HL-60/S4 (cell line): ENCODE measurements around the gene PIGX.

Experiments
- in situ Hi-C: fragments of 300-500 bp; cut with MboI; formaldehyde crosslinking; loops from 2 replicates; pipeline ENCODE4 v1.14.3; 2022; ENCODE audit warnings: low sequenced_read_pairs

PIGX gene

DNA sequence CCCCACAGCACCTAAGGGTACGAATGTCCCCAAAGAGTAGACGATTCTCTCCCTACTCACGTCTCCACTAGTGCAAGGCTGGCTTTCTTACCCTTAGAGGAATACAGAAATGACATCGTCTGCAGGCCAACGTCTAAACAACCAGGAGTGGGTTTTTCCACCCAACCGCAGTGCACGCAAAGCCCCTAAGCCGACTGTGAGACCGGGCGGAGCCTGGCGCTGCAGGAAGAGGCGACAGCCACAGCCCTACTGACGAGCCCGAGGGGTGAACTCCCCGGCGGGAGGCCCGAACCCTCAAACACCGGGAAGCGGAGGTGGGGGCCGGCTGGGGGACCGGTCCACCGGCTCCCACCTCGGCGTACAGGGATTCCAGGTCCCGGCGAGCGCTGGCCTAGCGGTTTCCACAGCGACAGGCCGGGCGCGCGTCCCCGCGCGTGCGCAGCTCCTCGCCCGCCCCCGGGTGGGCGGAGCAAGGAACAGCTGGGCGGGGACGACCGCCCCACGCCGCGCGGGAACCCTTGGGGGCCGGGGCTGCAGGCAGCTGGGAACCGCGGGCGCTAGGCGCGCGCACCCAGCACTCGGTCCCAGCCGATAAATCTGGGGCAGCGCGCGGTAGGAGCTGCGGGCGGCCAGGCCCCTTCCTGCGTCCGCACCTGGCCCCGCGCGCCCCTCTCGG is at the start of gene PIGX, which contains the start of gene CEP19:
PIGX (plus strand) TSS at position 540 of the 676 bp plus-strand sequence.
CEP19 (minus strand) TSS at position 413 of the 676 bp plus-strand sequence. CDS start 3,593 bp downstream, outside the sequence.
- in situ Hi-C loops = no loop called here

DNA sequence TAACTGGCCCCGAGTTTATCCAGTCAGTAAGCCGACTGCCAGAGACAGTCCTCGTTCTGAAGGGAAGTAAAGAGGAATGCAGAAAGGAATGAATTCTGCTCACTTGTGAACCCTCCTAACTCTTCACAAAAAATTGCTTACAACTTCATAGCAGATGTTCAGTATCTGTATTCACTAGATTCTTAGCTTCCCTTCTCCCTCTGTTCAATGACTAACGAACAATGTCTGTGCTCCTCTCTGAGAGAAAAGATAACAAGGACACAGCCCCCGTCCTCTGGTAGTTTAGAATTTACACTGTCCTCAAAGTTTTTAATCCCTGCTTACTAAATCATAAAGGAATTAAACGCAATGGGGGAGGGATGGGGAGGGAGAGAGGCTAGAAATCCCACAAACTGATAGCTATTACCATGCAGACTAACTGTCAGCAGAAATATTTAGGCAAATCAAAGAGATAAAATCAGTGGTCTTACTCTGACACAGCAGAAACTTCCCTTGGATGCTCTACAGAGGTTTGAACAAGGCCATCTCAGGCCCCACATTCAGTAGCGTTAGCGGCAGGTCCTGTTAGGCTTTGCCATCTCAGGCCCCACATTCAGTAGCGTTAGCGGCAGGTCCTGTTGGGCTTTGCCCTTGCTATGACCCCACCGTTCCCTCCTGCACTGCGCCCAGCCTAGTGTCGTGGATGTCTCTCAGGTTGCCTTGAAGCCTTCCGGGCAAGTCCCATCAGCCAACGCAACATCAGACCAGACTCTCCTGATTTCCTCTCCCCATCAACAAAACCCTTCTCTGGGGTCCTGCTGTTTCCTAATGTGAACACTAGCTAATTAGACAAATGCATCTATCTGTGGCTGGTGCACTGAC is 49.2 kb upstream of the PIGX start:
- in situ Hi-C loops = no loop called here

DNA sequence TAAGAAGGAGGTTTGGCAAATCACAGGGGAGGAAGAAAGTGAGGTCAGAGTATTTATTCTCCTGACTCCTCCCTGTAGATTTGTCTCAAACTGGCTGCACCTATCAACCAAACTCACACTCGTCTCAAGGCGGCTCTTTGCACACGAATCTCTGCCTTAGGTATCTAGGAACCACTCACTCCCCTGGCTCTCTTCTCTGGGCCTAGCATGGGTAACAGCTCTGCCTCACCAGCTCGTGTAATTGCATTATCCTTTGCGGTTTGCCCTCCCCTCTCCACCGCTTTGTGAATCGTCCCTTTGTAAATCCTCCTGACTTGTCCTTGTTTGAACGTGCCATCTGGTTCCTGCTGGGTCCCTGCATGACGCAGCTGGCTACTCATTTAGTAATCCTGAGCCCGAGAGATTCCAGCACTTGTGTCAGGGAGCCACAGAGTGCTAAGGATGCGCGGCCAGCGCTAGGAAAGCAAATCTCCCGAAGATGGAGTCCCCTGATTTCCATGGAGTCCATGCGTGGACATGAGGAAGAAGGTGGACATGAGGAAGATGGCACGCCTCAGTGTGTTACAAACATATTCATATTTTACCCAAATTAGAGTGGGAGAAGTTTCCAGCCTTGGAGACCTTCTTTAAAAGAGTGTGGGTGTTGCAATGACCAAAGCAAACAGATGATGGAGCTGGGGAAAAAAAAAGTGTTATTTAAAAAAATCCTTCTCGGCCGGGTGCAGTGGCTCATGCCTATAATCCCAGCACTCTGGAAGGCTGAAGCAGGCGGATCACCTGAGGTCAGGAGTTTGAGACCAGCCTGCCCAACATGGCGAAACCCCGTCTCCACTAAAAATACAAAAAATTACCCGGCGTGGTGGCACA is 45.9 kb upstream of the PIGX start:
- in situ Hi-C loops = no loop called here

DNA sequence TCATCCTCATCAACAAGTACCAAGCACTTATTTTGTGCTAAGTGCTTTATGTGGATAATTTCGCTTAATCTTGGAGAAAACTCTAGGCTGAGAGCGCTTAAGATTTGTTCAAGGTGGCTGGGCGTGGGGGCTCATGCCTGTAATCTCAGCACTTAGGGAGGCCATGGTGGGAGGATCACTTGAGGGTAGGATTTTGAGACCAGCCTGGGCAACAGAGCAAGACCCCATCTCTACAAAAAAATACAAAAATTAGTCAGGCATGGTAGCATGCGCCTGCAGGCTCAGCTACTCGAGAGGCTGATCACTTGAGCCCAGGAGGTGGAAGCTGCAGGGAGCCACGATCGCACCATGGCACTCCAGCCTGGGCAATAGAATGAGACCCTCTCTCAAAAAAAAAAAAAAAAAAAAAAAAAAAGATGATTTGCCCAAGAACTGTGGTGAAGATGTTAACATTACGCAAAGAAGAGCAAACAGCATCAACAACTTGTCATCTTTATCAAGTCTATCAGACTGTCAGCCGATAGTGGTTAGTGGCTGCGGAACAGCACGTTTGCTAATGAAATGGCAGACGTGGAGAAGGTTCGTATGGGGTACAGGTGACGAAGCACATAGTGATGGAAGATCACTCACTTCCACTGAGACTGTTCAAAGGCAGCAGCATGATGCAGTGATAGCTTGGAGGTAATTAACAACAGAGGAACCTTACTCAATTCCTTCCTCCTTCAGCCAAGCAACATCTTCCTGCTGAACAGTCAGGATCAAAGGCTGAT is 44.9 kb upstream of the PIGX start:
- in situ Hi-C loops = no loop called here

DNA sequence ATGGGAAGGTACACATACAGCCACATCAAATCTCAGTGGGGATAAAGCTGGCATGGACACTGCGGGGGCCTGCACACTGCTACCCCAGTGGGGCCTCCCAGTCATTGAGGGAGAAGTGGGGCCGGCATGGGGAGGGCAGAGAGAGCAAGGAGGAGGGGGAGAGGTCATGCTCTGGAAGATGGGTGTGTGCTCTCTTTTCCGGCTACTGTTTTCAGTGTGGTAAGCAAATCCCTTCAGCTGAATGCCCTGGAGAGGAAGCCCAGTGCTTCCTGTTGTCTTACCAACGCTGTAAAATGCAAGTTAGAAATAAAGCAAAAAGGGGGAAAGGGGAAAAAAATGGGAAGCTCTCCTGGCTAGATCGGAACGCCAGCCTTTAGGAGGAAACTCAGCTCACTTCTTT is 41.8 kb upstream of the PIGX start:
- in situ Hi-C loops = no loop called here

DNA sequence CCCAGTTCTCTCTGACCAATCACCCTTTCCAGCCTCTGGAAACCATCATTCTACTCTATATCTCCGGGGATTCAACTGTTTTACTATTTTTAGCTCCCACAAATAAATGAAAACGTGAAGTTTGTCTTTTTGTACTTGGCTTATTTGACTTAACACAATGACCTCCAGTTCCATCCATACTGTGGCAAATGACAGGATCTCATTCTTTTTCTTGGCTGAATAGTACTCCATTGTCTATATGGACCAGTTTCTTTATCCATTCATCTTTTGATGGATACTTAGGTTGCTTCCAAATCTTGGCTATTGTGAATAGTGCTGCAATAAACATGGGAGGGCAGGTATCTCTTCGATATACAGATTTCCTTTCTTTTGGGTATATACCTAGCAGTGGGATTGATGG is 38.5 kb upstream of the PIGX start:
- in situ Hi-C loops = no loop called here

DNA sequence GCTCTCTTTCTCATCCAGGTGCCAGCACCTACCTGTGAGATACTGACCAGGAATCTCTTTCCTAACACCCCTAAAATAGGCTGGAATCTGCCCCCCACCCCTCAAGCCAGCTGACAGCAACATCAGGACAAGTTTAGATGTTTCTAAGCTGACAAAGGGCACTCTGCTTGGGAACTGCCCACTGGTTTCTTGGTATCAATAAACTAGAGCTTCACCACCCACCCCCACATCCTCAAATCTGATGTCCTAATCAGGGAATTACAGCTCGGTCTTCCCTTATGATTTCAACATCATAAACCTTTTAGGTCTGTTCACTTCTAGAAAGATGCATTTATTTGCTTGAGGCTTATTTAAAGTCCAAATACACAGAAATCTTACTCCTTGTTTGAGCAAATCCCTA is 34.8 kb upstream of the PIGX start:
- in situ Hi-C loops = no loop called here

DNA sequence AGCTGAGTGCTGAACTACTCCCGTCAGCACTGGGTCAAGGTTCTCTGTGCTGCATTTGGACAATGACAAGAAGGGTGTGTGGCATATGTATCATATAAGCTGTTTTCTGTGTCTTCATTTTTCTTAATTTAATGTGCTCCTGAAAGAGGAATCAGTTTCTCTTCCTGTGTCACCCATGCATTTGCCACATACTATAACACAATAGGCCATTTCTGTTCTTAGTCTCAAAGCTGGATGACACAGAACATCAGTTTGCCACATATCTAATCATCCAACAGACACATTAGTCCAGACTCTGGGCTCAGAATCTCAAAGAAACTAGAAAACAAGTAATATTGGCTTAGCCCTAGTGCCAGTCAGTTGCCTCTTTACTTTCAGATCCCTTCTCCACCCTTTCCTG is 34.2 kb upstream of the PIGX start:
- in situ Hi-C loops = no loop called here

DNA sequence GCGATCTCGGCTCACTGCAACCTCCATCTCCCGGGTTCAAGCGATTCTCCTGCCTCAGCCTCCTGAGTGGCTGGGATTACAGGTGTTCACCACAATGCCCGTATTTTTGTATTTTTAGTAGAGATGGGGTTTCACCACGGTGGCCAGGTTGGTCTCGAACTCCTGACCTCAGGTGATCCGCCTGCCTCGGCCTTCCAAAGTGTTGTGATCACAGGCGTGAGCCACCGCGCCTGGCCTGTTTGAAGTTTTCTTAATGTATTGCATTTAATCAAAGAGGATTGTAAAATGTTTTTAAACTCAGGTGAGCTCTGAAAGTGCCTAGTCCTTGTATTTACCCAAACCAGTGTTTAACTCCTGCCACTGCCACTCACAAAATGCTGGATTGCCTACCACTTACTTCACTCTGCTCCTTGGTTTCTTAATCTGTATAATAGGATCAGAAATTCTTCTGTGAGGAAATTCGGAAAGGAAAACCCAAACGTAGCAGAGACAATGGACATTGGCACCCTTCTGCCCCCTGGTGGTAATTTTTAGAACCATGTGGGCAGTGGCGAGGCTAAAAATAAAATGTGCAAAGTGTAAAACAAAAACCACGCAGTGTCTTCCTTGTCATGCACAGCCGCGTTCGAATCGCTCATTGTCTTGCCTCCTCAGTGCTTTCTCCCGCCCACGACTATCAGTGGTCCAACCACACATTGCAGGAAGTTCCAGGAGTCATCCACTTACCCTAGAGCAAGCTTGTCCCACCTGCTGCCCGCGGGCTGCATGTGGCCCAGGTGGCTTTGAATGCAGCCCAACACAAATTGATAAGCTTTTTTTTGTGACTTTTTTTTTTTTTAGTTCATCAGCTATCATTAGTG is 27.4 kb upstream of the PIGX start:
- in situ Hi-C loops = loop anchor here (10.0 kb wide), 1 partner anchor 80 kb away; no protein-coding TSS in a partner anchor

DNA sequence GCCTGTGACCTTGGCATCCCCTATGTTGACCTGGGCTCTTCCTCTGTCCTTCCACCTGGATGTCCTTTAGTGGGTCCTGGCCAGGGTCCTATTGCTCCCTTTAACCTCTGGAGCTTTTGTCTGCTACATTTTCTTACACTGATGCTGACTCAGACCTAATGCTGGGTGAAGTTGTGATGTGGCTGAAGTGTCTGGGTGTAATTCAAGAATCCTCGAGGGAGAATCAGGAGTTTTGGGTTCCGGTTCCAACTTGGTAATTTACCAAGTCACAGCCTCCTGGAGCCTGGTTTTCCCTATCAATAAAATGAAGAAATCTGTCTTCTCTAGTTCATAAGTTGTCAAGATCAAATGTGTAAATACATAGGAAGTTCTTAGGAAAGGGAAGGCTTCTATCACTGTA is 25.7 kb upstream of the PIGX start:
- in situ Hi-C loops = loop anchor here (10.0 kb wide), 1 partner anchor 82 kb away; no protein-coding TSS in a partner anchor

DNA sequence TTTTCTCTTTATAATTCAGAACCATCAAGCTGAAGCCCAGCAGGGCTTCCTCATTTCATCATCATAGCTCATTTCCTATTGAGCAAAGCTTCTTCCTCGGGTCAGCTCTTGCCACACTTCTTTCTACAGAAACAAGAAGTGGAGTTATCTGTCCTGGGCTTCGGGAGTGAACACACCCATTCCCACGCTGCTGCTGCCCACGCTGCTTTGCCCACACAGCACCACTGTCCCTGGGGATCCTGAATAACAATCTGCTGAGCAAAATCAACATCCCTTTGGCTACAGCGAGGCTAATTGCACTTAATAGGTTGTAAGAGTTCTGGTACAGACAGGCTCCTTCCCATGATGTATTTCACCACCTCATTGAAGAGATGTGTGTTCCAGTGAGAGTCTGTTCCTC is 23.8 kb upstream of the PIGX start:
- in situ Hi-C loops = loop anchor here (10.0 kb wide), 1 partner anchor 84 kb away; no protein-coding TSS in a partner anchor

DNA sequence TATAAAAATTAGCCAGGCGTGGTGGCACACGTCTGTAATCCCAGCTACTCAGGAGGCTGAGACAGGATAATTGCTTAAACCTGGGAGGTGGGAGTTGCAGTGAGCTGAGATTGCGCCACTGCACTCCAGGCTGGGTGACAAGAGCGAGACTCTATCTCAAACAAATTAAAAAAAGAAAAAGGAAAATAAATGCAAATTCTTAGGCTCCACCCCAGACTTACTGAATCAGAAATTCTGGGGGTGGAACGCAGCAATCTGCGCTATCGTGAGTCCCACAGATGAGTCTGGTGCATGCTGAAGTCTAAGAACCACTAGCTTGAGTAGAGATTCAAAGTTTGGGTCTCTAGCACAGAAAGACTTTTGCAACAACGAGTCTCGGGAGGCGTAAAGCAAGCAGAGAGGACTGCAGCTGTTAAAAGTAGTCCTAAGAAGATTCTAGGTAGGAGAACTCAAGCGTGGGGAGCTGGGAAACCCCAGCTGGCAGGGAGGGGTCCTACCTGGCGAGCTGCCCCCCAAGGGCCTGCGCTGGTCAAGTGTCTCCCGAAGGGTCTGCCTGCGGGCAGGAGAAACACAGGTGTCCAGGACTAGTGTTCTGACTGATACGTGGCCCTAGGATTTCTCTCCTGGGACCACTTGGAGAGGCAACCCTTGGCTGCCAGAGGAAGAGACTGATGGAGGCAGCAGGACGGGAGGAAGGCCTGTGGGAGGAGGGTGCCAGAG is 22.1 kb upstream of the PIGX start:
- in situ Hi-C loops = loop anchor here (10.0 kb wide), 1 partner anchor 85 kb away; no protein-coding TSS in a partner anchor

DNA sequence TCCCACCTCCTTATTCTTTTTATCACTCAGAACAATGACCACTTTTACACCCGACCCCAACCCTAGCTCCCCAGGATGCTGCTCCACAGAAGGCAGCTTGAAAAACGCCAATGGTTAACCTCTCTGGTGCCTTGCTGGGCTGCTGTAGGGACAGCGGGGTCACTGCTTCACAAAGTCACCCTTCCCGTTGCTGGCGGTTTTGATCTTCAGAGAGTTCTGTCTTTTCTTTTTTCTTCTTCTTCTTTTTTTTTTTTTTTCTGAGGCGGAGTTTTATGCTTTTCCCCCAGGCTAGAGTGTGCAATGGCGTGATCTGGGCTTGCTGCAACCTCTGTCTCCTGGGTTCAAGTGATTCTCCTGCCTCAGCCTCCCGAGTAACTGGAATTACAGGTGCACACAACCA is 20.8 kb upstream of the PIGX start:
- in situ Hi-C loops = no loop called here

DNA sequence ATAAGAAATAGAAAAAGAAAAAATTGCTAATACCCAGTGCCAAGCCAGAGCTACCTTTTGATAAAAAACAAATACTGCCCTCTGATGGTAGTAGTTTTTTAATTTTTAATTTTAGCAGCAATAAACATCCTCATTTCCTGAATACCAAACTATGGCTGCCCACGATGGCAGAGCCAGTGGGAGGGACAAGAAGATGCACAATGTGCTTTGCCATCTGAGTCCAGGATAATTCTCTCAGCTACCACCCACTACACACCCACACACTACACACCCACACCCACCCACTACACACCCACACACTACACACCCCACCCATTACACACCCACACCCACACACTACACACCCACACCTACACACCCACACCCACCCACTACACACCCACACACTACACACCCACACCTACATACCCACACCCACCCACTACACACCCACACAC is 18.0 kb upstream of the PIGX start:
- in situ Hi-C loops = no loop called here

DNA sequence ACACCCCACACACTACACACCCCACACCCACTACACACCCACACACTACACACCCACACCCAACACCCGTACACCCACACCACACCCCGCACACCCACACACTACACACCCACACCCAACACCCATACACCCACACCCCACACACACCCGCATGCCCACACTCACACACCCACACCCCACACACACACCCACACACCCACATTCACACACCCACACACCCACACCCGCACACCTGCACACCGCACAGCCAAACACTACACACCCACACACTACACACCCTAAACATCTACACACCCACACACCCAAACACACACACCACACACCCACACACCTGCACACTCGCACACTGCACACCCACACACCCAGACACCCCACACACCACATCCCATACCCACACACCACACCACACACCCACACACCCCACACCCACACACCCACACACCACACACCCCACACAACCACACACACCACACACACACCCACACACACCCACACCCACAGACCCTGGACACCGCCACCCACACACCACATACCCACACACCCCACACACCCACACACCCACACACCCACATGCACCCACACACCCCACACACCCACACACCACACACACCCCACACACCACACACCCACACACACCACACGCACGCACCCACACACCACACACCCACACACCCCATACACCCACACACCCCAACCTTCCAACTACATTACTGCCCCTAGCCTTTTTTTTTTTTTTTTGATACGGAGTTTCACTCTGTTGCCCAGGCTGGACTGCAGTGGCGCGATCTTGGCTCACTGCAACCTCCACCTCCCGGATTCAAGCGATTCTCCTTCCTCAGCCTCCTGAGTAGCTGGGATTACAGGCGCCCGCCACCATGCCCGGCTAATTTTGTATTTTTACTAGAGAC is 17.0 kb upstream of the PIGX start:
- in situ Hi-C loops = no loop called here

DNA sequence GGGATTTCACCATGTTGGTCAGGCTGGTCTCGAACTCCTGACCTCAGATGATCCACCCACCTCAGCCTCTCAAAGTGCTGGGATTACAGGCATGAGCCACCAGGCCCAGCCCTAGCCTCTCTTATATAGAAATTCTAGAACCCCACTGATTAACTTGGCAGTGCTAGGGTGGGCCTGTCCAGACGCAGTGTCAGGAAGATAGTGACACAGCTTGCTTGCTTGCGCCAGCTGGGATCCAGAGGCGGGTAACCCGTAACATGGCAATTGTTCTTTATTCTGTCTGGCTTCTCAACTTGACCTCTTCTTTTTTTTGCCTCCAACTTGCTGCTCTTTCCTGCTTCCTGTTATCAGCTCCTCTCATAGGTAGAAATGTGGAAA is 16.3 kb upstream of the PIGX start:
- in situ Hi-C loops = no loop called here

DNA sequence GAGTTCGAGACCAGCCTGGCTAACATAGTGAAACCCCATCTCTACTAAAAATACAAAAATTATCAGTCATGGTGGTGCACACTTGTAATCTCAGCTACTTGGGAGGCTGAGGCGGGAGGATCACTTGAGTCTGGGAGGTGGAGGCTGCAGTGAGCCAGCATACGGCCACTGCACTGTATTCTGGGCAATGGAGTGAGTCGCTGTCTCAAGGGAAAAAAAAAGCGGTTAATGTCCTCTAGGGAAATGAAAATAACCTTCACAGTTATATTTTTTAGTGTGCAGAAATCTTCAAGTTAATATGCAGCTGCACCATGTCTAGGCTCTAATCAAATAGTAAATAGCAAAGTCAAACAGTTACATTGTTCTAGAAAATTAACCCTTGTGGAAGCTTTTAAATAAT is 14.9 kb upstream of the PIGX start:
- in situ Hi-C loops = no loop called here

DNA sequence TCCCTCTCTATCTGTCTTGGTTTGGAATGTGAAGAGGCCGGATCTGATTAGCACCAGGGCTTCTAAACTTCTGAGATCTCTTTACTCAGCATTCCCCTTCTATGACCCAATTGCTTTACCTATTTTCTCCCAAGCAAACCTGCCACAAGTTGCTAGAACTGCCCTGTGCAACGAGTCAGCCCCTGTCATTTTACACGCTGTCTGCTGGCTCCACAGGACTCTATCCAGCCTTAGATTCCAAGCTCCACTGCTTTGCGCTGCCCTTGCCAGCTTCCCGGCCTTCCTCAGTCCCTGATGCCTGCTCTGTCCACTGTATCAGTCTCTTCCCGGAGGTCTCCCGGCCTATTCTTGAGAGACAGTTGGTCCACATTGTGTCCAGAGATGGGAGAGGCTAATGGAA is 12.4 kb upstream of the PIGX start:
- in situ Hi-C loops = no loop called here
